NCI-H1694 (cell line): ENCODE data around the gene TSHZ1.

Experiments used
- DNase-seq: peaks from one replicate; lab custom pipeline; 2025; lab: John Stamatoyannopoulos, UW

TSHZ1 gene

GRCh38 chr18:75220551-75221355 is 10.2 kb downstream of the TSHZ1 start:
- no peak for DNase-seq

- no peak for DNase-seq
Measured at GRCh38 chr18:75221397-75221796, 10.8 kb downstream of the TSHZ1 start.

- DNase-seq: no peak
Measured at GRCh38 chr18:75221897-75222296, 11.3 kb downstream of the TSHZ1 start.

GRCh38 chr18:75222407-75222806 is 11.8 kb downstream of the TSHZ1 start:
- no peak for DNase-seq

GRCh38 chr18:75223687-75224347 is 13.2 kb downstream of the TSHZ1 start:
- DNase-seq: no peak

GRCh38 chr18:75226286-75226955 is 15.8 kb downstream of the TSHZ1 start:
- DNase-seq: no peak

GRCh38 chr18:75226956-75227316 is 16.3 kb downstream of the TSHZ1 start:
- DNase-seq: no peak

- DNase-seq: no peak
Measured at GRCh38 chr18:75227535-75228296, 17.1 kb downstream of the TSHZ1 start.

GRCh38 chr18:75228967-75229366 is 18.4 kb downstream of the TSHZ1 start:
- DNase-seq: no peak

GRCh38 chr18:75229437-75229836 is 18.8 kb downstream of the TSHZ1 start:
- DNase-seq: no peak

- DNase-seq: no peak
Measured at GRCh38 chr18:75230163-75231052, 19.8 kb downstream of the TSHZ1 start.

- DNase-seq: no peak
Measured at GRCh38 chr18:75231053-75231406, 20.4 kb downstream of the TSHZ1 start.

- no peak for DNase-seq
Measured at GRCh38 chr18:75234901-75235300, 24.3 kb downstream of the TSHZ1 start.

GRCh38 chr18:75235896-75236295 is 25.3 kb downstream of the TSHZ1 start:
- DNase-seq: no peak

GRCh38 chr18:75238100-75238499 is 27.5 kb downstream of the TSHZ1 start:
- DNase-seq: no peak

GRCh38 chr18:75238786-75239185 is 28.2 kb downstream of the TSHZ1 start:
- DNase-seq: no peak

GRCh38 chr18:75240433-75240832 is 29.8 kb downstream of the TSHZ1 start:
- DNase-seq: no peak

- DNase-seq: no peak
Measured at GRCh38 chr18:75241705-75242104, 31.1 kb downstream of the TSHZ1 start.

GRCh38 chr18:75244351-75245313 is 34.0 kb downstream of the TSHZ1 start:
- no peak for DNase-seq
